Mesenchymal stem cell (in vitro differentiated cells and primary cell): ENCODE measurements around the gene TXNDC5.
A peak's percentile ranks its signal among the peaks of the same experiment; 100 is the strongest.

Source experiments
- DNase-seq: peaks from one replicate; pipeline ENCODE4 v3.0.0-alpha.2; 2013
- H2AFZ ChIP-seq: one replicate; pipeline ENCODE4 v1.6.1; 2013; ENCODE audit warnings: low read depth, mild to moderate bottlenecking, control low read depth, inconsistent platforms, low read length, moderate library complexity
- H2AK5ac ChIP-seq: 2 replicates; pipeline ENCODE4 v1.6.1; 2013; ENCODE audit warnings: low read length, moderate library complexity, mild to moderate bottlenecking, inconsistent platforms; ENCODE audit not compliant: severe bottlenecking
- H2BK120ac ChIP-seq: one replicate; pipeline ENCODE4 v1.6.1; 2013; ENCODE audit warnings: low read depth, mild to moderate bottlenecking, inconsistent platforms, low read length, moderate library complexity
- H2BK12ac ChIP-seq, 2 experiments: one replicate each; pipeline ENCODE4 v1.6.1; 2013; ENCODE audit warnings: inconsistent platforms in 2 of 2, low read length in 2 of 2, mild to moderate bottlenecking in 2 of 2, moderate library complexity in 2 of 2, control low read depth in 1 of 2
- H2BK15ac ChIP-seq: one replicate; pipeline ENCODE4 v1.6.1; 2013; ENCODE audit warnings: mild to moderate bottlenecking, low read depth, inconsistent platforms; ENCODE audit not compliant: poor library complexity, severe bottlenecking
- H2BK5ac ChIP-seq: 2 replicates; pipeline ENCODE4 v1.6.1; 2013; ENCODE audit warnings: low read depth, mild to moderate bottlenecking, low read length, control low read depth, inconsistent platforms; ENCODE audit not compliant: poor library complexity, severe bottlenecking
- H3K14ac ChIP-seq, 2 experiments: one replicate each; pipeline ENCODE4 v1.6.1; 2013; ENCODE audit warnings: inconsistent platforms in 2 of 2, low read length in 2 of 2, control low read depth in 1 of 2, mild to moderate bottlenecking in 1 of 2, moderate library complexity in 1 of 2
- H3K18ac ChIP-seq, 2 experiments: one replicate each; pipeline ENCODE4 v1.6.1; 2013; ENCODE audit warnings: inconsistent platforms in 2 of 2, low read length in 2 of 2, control low read depth in 1 of 2, low read depth in 1 of 2, mild to moderate bottlenecking in 1 of 2
- H3K23ac ChIP-seq, 2 experiments: one replicate each; pipeline ENCODE4 v1.6.1; 2013; ENCODE audit warnings: inconsistent platforms in 2 of 2, low read length in 2 of 2, mild to moderate bottlenecking in 2 of 2, moderate library complexity in 2 of 2, control low read depth in 1 of 2
- H3K27ac ChIP-seq: 2 replicates; pipeline ENCODE4 v1.5.1; 2013; ENCODE audit warnings: mild to moderate bottlenecking, moderate library complexity, low read length, control low read depth, inconsistent platforms; ENCODE audit not compliant: poor library complexity, severe bottlenecking
- H3K27me3 ChIP-seq, 2 experiments: 2 replicates each; pipeline versions ENCODE4 v1.6.1 to v1.7.0; 2013; ENCODE audit warnings: low read length in 2 of 2, mild to moderate bottlenecking in 2 of 2, moderate library complexity in 2 of 2, control low read depth in 1 of 2, inconsistent platforms in 1 of 2; ENCODE audit not compliant: control insufficient read depth in 1 of 2, insufficient read depth in 1 of 2
- H3K36me3 ChIP-seq, 2 experiments: 2 replicates each; pipeline versions ENCODE4 v1.6.1 to v1.7.0; 2013; ENCODE audit warnings: low read length in 2 of 2, control low read depth in 1 of 2, inconsistent platforms in 1 of 2, low read depth in 1 of 2, mild to moderate bottlenecking in 1 of 2; ENCODE audit not compliant: insufficient read depth in 2 of 2, control insufficient read depth in 1 of 2
- H3K4ac ChIP-seq, 2 experiments: one replicate each; pipeline ENCODE4 v1.6.1; 2013; ENCODE audit warnings: inconsistent platforms in 2 of 2, low read length in 2 of 2, mild to moderate bottlenecking in 2 of 2, moderate library complexity in 2 of 2, control low read depth in 1 of 2, low read depth in 1 of 2
- H3K4me1 ChIP-seq: 2 replicates; pipeline ENCODE4 v1.6.1; 2013; ENCODE audit warnings: low read depth, low read length, control low read depth; ENCODE audit not compliant: control insufficient read depth, insufficient read depth
- H3K4me2 ChIP-seq: 2 replicates; pipeline ENCODE4 v1.6.1; 2013; ENCODE audit warnings: low read length, mild to moderate bottlenecking, inconsistent platforms; ENCODE audit not compliant: poor library complexity, severe bottlenecking
- H3K4me3 ChIP-seq, 2 experiments: 2 replicates each; pipeline versions ENCODE4 v1.5.1 to v1.7.0; 2013; ENCODE audit warnings: low read length in 2 of 2, mild to moderate bottlenecking in 2 of 2, control low read depth in 1 of 2, low read depth in 1 of 2; ENCODE audit not compliant: insufficient read depth in 1 of 2
- H3K79me1 ChIP-seq: replicated peaks from 2 replicates; pipeline ENCODE4 v1.6.1; 2013; ENCODE audit warnings: mild to moderate bottlenecking, control low read depth, low read length, inconsistent platforms; ENCODE audit not compliant: poor library complexity, severe bottlenecking
- H3K9ac ChIP-seq: 2 replicates; pipeline ENCODE4 v1.7.0; 2013; ENCODE audit warnings: mild to moderate bottlenecking, low read length, moderate library complexity
- H3K9me3 ChIP-seq: 2 replicates; pipeline ENCODE4 v1.7.0; 2013; ENCODE audit warnings: mild to moderate bottlenecking, low read length; ENCODE audit not compliant: control insufficient read depth
- H4K8ac ChIP-seq: one replicate; pipeline ENCODE4 v1.6.1; 2013; ENCODE audit warnings: inconsistent platforms, mild to moderate bottlenecking, low read length, moderate library complexity
- H4K91ac ChIP-seq: one replicate; pipeline ENCODE4 v1.6.1; 2013; ENCODE audit warnings: mild to moderate bottlenecking, low read length, inconsistent platforms
- WGBS: methylation state at CpG from one replicate; pipeline ENCODE4 v1.1.7; 2013; ENCODE audit warnings: mixed read lengths; 5-methylcytosine and 5-hydroxymethylcytosine counted together

The TXNDC5 gene

DNA sequence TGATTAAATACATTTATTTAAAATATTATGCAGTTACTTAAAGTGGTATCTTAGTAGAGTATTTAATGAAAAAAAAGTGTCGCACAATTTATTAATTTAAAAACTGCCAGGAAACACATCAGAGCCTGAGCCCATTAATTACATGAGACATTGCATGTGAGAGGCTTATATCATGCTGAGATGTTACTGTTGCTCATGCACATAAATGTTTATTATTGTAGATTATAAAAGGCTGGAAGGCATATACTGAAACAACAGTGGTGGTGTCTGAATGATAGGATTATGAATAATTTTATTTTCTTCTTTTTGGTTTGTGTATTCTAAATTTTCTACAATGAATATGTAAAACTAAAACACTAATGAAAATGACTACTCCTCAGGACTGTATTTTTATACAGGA lies 45.7 kb upstream of the TXNDC5 start:
- Histone ChIP-seq H4K91ac (no peak overlapping the region), H3K14ac (no peak overlapping the region), H3K4me2 (no peak overlapping the region), H3K9me3 (no peaks in the 10 kb centered on the region), H2BK12ac (no peak overlapping the region), H2AFZ (no peak overlapping the region), H3K4ac (no peak overlapping the region), H3K36me3 (no peaks in the 10 kb centered on the region), H2BK120ac (no peak overlapping the region), H3K27ac (no peak overlapping the region), H3K27me3 (peaks cover 0 to 4% of the 10 kb centered on the region in 2 experiments), H2BK15ac (no peak overlapping the region), H4K8ac (no peak overlapping the region), H3K18ac (no peak overlapping the region), H3K4me1 (no peaks in the 10 kb centered on the region), H3K4me3 (no peak overlapping the region), H3K9ac (no peak overlapping the region), H3K23ac (no peak overlapping the region), H2BK5ac (no peak overlapping the region), H3K79me1 (no peaks in the 10 kb centered on the region), H2AK5ac (no peak overlapping the region)
- DNase-seq = no peak
- WGBS = no CpG with 5 or more reads among the region's 1 CpG

DNA sequence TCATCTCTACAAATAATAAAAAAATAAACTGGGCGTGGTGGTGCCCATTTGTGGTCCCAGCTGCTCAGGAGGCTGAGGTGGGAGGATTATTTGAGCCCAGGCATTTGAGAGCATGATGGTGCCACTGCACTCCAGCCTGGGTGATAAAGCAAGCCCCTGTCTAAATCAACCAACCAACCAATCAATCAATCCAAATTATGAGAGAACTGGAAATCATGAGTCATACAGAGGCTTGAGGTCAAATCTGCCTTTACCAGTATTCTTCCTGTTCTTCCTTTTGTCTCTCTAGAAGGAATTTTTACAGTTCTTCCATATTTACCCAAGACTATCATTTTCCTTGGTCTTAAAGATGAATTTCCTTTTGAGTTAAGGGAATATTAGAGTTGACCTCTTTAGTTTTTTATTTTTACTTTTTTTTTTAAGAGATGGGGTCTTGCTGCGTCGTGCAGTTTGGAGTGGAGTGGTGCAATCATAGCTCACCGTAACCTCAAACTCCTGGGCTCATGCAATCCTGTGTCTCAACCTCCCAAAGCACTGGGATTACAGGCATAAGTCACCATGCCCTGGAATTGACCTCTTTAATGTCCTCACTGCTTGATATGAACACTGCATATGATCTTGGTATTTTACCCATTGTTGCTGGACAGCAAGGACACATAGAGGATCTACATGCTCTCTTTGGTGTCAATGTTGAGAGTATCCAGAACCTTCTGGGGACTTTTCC lies 44.1 kb upstream of the TXNDC5 start:
- no peak overlapping the region for H3K4ac ChIP-seq
- no peak overlapping the region for H2BK12ac ChIP-seq
- H3K14ac ChIP-seq = no peak overlapping the region
- H2BK15ac ChIP-seq = no peak overlapping the region
- peaks cover 0 to 5% of the 10 kb centered on the region in 2 experiments for H3K27me3 ChIP-seq
- H3K9ac ChIP-seq = no peak overlapping the region
- H4K91ac ChIP-seq = no peak overlapping the region
- no peak overlapping the region for H3K4me3 ChIP-seq
- no peaks in the 10 kb centered on the region for H3K79me1 ChIP-seq
- H3K9me3 ChIP-seq = no peaks in the 10 kb centered on the region
- no peak overlapping the region for H4K8ac ChIP-seq
- DNase-seq = peak; percentile 3
- no peak overlapping the region for H3K18ac ChIP-seq
- H3K36me3 ChIP-seq = no peaks in the 10 kb centered on the region
- no peak overlapping the region for H2BK5ac ChIP-seq
- no peaks in the 10 kb centered on the region for H3K4me1 ChIP-seq
- H3K4me2 ChIP-seq = no peak overlapping the region
- no peak overlapping the region for H2AK5ac ChIP-seq
- 100% methylated on average over 3 of the region's 4 CpGs for WGBS
- H3K23ac ChIP-seq = no peak overlapping the region
- no peak overlapping the region for H2BK120ac ChIP-seq
- no peak overlapping the region for H2AFZ ChIP-seq
- H3K27ac ChIP-seq = no peak overlapping the region

GRCh38 chr6:7953753-7954152 lies 43.2 kb upstream of the TXNDC5 start:
- no peak overlapping the region for H4K91ac ChIP-seq
- H3K18ac ChIP-seq = no peak overlapping the region
- no peak overlapping the region for H2BK5ac ChIP-seq
- no peak overlapping the region for H3K23ac ChIP-seq
- no peak overlapping the region for H3K9ac ChIP-seq
- no peaks in the 10 kb centered on the region for H3K79me1 ChIP-seq
- no peak overlapping the region for H3K4ac ChIP-seq
- H3K14ac ChIP-seq = no peak overlapping the region
- DNase-seq = no peak
- no CpG with 5 or more reads among the region's 1 CpG for WGBS
- H3K36me3 ChIP-seq = no peaks in the 10 kb centered on the region
- no peak overlapping the region for H2AK5ac ChIP-seq
- H2BK12ac ChIP-seq = no peak overlapping the region
- no peak overlapping the region for H2BK15ac ChIP-seq
- no peak overlapping the region for H4K8ac ChIP-seq
- H2BK120ac ChIP-seq = no peak overlapping the region
- H3K9me3 ChIP-seq = no peaks in the 10 kb centered on the region
- H3K27me3 ChIP-seq = peaks cover 0 to 5% of the 10 kb centered on the region in 2 experiments
- H3K4me1 ChIP-seq = no peaks in the 10 kb centered on the region
- no peak overlapping the region for H3K27ac ChIP-seq
- H2AFZ ChIP-seq = no peak overlapping the region
- no peak overlapping the region for H3K4me2 ChIP-seq
- H3K4me3 ChIP-seq = no peak overlapping the region

DNA sequence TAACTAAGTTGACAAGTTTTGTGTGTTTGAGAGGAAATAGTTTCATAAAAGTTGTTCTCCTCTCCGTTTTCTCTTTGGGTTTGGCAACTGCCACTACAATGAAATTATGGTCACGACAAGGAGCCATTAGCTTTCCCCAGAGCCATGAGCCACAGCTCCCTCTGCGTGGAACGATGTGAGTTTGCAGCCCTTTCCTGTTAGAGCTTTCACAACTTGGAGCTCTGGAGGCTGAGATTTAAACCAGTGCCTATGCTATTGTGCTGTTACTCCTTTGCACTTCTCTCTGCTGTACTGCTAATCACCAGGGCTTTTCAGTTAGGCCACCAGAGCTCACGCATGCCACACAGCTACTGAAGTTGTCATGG lies 29.3 kb upstream of the TXNDC5 start:
- no peaks in the 10 kb centered on the region for H3K79me1 ChIP-seq
- 70% methylated on average over 4 of the region's 5 CpGs for WGBS
- no peak overlapping the region for H2BK15ac ChIP-seq
- no peak overlapping the region for H3K23ac ChIP-seq
- no peak overlapping the region for H4K91ac ChIP-seq
- H3K9me3 ChIP-seq = no peaks in the 10 kb centered on the region
- H3K4ac ChIP-seq = no peak overlapping the region
- no peak overlapping the region for H2BK5ac ChIP-seq
- H3K18ac ChIP-seq = no peak overlapping the region
- no peaks in the 10 kb centered on the region for H3K27me3 ChIP-seq
- no peak overlapping the region for H2BK12ac ChIP-seq
- H2AFZ ChIP-seq = no peak overlapping the region
- DNase-seq = no peak
- H3K36me3 ChIP-seq = no peaks in the 10 kb centered on the region
- H2AK5ac ChIP-seq = no peak overlapping the region
- H3K9ac ChIP-seq = peak overlapping the region; percentile 3
- no peak overlapping the region for H3K14ac ChIP-seq
- H4K8ac ChIP-seq = no peak overlapping the region
- H3K4me1 ChIP-seq = peaks cover 5% of the 10 kb centered on the region
- H3K4me2 ChIP-seq = no peak overlapping the region
- peak overlapping the region in 1 of 2 experiments; percentile 19 for H3K4me3 ChIP-seq
- no peak overlapping the region for H3K27ac ChIP-seq
- no peak overlapping the region for H2BK120ac ChIP-seq
